HepG2 (cell line): Measurements from ENCODE around the gene GGA3. TPM values are rescaled to one million over a fixed set of nuclear protein-coding genes. Genes with fewer than 3 reads are reported as not detected.

Source experiments
- CHD4 ChIP-seq: fragments of 200-600 bp; sonication (generic); IDR thresholded peaks from 2 replicates; pipeline ENCODE4 v1.7.0; 2017; ENCODE audit warnings: mild to moderate bottlenecking, low read length, borderline replicate concordance
- DNMT3B ChIP-seq: conservative IDR thresholded peaks from 2 replicates; pipeline ENCODE4 v1.6.1; 2016; ENCODE audit warnings: missing biosample characterization, control low read depth
- ELF1 ChIP-seq: sonication (generic); formaldehyde crosslinking; IDR thresholded peaks from 2 replicates; pipeline ENCODE4 v1.4.0; 2020; ENCODE audit warnings: missing genetic modification reagents
- FOXO1 ChIP-seq: sonication (generic); formaldehyde crosslinking; IDR thresholded peaks from 2 replicates; pipeline ENCODE4 v1.4.0; 2020; ENCODE audit warnings: missing genetic modification reagents
- KDM2A ChIP-seq: sonication (generic); formaldehyde crosslinking; IDR thresholded peaks from 2 replicates; pipeline ENCODE4 v1.4.0; 2020; ENCODE audit warnings: low read depth, missing genetic modification reagents, borderline replicate concordance
- NONO ChIP-seq, 2 experiments: fragments of 450-650 bp in 1 of 2; sonication (generic) in 1 of 2; formaldehyde crosslinking in 1 of 2; IDR thresholded peaks in 1 of 2; conservative IDR thresholded peaks in 1 of 2; 2 replicates each; pipeline versions ENCODE4 v1.6.1 to v1.8.0; 2017 to 2022; ENCODE audit warnings: mild to moderate bottlenecking in 1 of 2, missing genetic modification reagents in 1 of 2, moderate library complexity in 1 of 2
- NRL ChIP-seq: sonication (generic); formaldehyde crosslinking; IDR thresholded peaks from 2 replicates; pipeline ENCODE4 v1.5.0; 2020; ENCODE audit warnings: missing genetic modification reagents, mild to moderate bottlenecking, moderate library complexity, borderline replicate concordance
- PHF20 ChIP-seq: sonication (generic); formaldehyde crosslinking; IDR thresholded peaks from 2 replicates; pipeline ENCODE4 v1.5.0; 2020; ENCODE audit warnings: mild to moderate bottlenecking, missing genetic modification reagents
- RFX1 ChIP-seq: fragments of 450-650 bp; IDR thresholded peaks from 2 replicates; pipeline ENCODE4 v1.6.1; 2017
- SAP130 ChIP-seq: IDR thresholded peaks from 2 replicates; pipeline ENCODE4 v1.6.1; 2016; ENCODE audit warnings: low read depth
- SP5 ChIP-seq: IDR thresholded peaks from 2 replicates; pipeline ENCODE4 v1.6.1; 2016; ENCODE audit warnings: low read depth, borderline replicate concordance
- TAF15 ChIP-seq: fragments of 200-400 bp; formaldehyde crosslinking; IDR thresholded peaks from one replicate; pipeline ENCODE4 v1.6.1; 2018; ENCODE audit warnings: mild to moderate bottlenecking, low read depth, low read length; ENCODE audit not compliant: poor library complexity, severe bottlenecking
- TCF7 ChIP-seq: sonication (generic); IDR thresholded peaks from 2 replicates; pipeline ENCODE4 v1.6.1; 2016; ENCODE audit warnings: antibody characterized with exemption, low read depth
- TOPORS ChIP-seq: sonication (generic); formaldehyde crosslinking; IDR thresholded peaks from 2 replicates; pipeline ENCODE4 v1.8.0; 2023; ENCODE audit warnings: mild to moderate bottlenecking, missing genetic modification reagents
- TRIM24 ChIP-seq: sonication (generic); formaldehyde crosslinking; IDR thresholded peaks from 2 replicates; pipeline ENCODE4 v1.8.0; 2022; ENCODE audit warnings: mild to moderate bottlenecking, missing genetic modification reagents
- ZFP36L1 ChIP-seq: sonication (generic); formaldehyde crosslinking; IDR thresholded peaks from 2 replicates; pipeline ENCODE4 v1.8.0; 2022; ENCODE audit warnings: mild to moderate bottlenecking, missing genetic modification reagents, moderate library complexity
- ZNF44 ChIP-seq: sonication (generic); formaldehyde crosslinking; IDR thresholded peaks from 2 replicates; pipeline ENCODE4 v1.5.1; 2020; ENCODE audit warnings: mild to moderate bottlenecking, missing genetic modification reagents
- ZNF484 ChIP-seq: sonication (generic); formaldehyde crosslinking; IDR thresholded peaks from 2 replicates; pipeline ENCODE4 v1.5.1; 2020; ENCODE audit warnings: mild to moderate bottlenecking, low read depth, missing genetic modification reagents, borderline replicate concordance
- ZNF749 ChIP-seq: sonication (generic); formaldehyde crosslinking; IDR thresholded peaks from 2 replicates; pipeline ENCODE4 v1.8.0; 2022; ENCODE audit warnings: mild to moderate bottlenecking, missing genetic modification reagents, moderate library complexity, borderline replicate concordance
- polyA plus RNA-seq, 8 experiments: library from polyadenylated mRNA; depleted of rRNA in 3 of 8; stranded (reverse) in 7 of 8; unstranded in 1 of 8; fragments of >200 nt; fragmentation: Illumina TruSeq in 4 of 8; extraction: Trizol in 4 of 8; gene quantifications; 2 replicates each; pipeline versions ENCODE4 v1.2.1 to v1.2.3, GENCODE V29; 2011 to 2016; ENCODE audit warnings: low read depth in 4 of 8, missing spikeins in 1 of 8, mixed read lengths in 1 of 8; ENCODE audit not compliant: insufficient read depth in 1 of 8
- total RNA-seq, 5 experiments: library from RNA; depleted of rRNA; stranded (reverse); fragments of >200 nt; fragmentation: Illumina TruSeq; extraction: Trizol; gene quantifications; 2 replicates each; pipeline ENCODE4 v1.2.3, GENCODE V29; 2016; ENCODE audit warnings: low read depth in 1 of 5
- TF ChIP-seq, protein P1 (sequence below): sonication (generic); formaldehyde crosslinking; IDR thresholded peaks from 2 replicates; pipeline ENCODE4 v1.4.0; 2020; ENCODE audit warnings: missing genetic modification reagents
- TF ChIP-seq, protein P2 (sequence below): sonication (generic); formaldehyde crosslinking; IDR thresholded peaks from 2 replicates; pipeline ENCODE4 v1.4.0; 2020; ENCODE audit warnings: low read depth, mild to moderate bottlenecking, missing genetic modification reagents
- TF ChIP-seq, protein P3 (sequence below): IDR thresholded peaks from 2 replicates; pipeline ENCODE4 v1.6.1; 2016; ENCODE audit warnings: missing biosample characterization, missing genetic modification reagents, low read depth
- TF ChIP-seq, protein P4 (sequence below): sonication (generic); formaldehyde crosslinking; IDR thresholded peaks from 2 replicates; pipeline ENCODE4 v1.8.0; 2022; ENCODE audit warnings: missing genetic modification reagents, mild to moderate bottlenecking, inconsistent platforms, borderline replicate concordance
- TF ChIP-seq, protein P5 (sequence below): IDR thresholded peaks from 2 replicates; pipeline ENCODE4 v1.6.1; 2016; ENCODE audit warnings: control low read depth

GGA3 gene
- total and polyA plus RNA-seq, 2 of the 13 experiments (the other 11 are each of a cell fraction or from before 2014, with no cell fraction given), result 28.4 to 43.7 TPM

DNA sequence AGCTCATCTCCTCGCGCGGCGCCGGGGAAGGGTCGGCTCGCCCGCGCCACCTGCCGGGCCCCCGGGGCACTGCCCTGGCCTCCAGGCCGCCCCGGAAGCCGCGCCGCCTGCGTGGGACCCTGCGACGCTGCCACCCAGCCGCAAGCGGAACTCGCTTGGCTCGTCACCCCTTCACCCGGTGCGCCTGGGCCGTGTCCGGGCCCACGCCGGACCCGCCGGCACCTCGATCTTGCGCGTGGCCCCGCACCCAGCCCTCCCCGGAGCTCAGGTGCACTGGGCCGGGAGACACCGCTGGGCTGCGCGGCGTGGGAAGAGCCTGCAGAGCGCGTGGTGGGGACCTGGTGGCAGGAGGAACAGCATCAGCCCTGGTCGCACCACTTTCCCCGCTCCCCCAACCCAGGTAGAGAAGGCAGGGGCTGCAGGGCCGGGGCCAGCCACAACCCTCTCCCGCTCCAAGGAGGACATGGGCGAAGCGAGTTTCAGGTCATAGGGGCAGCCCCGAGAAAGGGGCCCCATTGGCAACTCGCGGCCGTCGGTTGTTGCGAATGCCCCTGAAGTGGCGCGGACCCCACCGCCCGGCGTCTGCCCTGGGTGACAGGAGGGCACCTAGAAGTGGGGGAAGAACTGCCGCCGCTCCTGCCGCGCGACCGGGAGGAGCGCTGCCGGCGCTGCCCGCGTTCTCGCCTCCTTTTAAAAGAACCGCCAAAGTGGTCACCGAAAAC, 10.0 kb upstream of the GGA3 start (continued):
- TF ChIP-seq FOXO1 (CRISPR knock-in tag), result peak; percentile 17; the same call in 1 of the 2 replicates
- TF ChIP-seq TCF7, result no peak
- TF ChIP-seq, protein P1, sequence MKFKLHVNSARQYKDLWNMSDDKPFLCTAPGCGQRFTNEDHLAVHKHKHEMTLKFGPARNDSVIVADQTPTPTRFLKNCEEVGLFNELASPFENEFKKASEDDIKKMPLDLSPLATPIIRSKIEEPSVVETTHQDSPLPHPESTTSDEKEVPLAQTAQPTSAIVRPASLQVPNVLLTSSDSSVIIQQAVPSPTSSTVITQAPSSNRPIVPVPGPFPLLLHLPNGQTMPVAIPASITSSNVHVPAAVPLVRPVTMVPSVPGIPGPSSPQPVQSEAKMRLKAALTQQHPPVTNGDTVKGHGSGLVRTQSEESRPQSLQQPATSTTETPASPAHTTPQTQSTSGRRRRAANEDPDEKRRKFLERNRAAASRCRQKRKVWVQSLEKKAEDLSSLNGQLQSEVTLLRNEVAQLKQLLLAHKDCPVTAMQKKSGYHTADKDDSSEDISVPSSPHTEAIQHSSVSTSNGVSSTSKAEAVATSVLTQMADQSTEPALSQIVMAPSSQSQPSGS (CRISPR knock-in tag), result 0 out of 2 replicates have a peak, but pooled peaks have one; percentile 23
- TF ChIP-seq ELF1 (CRISPR knock-in tag), result no peak
- no peak for TF ChIP-seq TRIM24 (CRISPR knock-in tag)
- TF ChIP-seq TOPORS (CRISPR knock-in tag), result peak; percentile 93; the same call in 1 of the 2 replicates
- no peak; the same call in 1 of the 2 replicates for TF ChIP-seq ZNF749 (CRISPR knock-in tag)
- TF ChIP-seq SP5 (CRISPR knock-in tag), result no peak
- TF ChIP-seq PHF20 (CRISPR knock-in tag), result peak; percentile 82
- TF ChIP-seq NRL (CRISPR knock-in tag), result 0 out of 2 replicates have a peak, but pooled peaks have one; percentile 42
- TF ChIP-seq ZNF44 (CRISPR knock-in tag), result 0 out of 2 replicates have a peak, but pooled peaks have one; percentile 24
- TF ChIP-seq RFX1, result no peak
- TF ChIP-seq ZNF484 (CRISPR knock-in tag), result no peak
- TF ChIP-seq NONO (IDR thresholded peaks at IDR 0.05), result no peak
- peak; percentile 94 for TF ChIP-seq NONO (CRISPR knock-in tag; conservative IDR thresholded peaks at IDR 0.05)
- TF ChIP-seq CHD4, result no peak
- TF ChIP-seq, protein P2, sequence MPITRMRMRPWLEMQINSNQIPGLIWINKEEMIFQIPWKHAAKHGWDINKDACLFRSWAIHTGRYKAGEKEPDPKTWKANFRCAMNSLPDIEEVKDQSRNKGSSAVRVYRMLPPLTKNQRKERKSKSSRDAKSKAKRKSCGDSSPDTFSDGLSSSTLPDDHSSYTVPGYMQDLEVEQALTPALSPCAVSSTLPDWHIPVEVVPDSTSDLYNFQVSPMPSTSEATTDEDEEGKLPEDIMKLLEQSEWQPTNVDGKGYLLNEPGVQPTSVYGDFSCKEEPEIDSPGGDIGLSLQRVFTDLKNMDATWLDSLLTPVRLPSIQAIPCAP (CRISPR knock-in tag), result peak; percentile 68; the same call in 1 of the 2 replicates
- TF ChIP-seq, protein P3, sequence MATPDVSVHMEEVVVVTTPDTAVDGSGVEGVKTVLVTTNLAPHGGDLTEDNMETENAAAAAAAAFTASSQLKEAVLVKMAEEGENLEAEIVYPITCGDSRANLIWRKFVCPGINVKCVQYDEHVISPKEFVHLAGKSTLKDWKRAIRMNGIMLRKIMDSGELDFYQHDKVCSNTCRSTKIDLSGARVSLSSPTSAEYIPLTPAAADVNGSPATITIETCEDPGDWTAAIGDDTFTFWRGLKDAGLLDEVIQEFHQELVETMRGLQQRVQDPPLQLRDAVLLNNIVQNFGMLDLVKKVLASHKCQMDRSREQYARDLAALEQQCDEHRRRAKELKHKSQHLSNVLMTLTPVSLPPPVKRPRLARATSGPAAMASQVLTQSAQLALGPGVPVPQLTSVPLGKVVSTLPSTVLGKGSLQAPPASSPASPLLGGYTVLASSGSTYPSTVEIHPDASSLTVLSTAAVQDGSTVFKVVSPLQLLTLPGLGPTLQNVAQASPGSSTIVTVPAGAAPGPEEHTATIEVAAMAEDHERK (CRISPR knock-in tag), result no peak
- peak; percentile 67; the same call in 1 of the 2 replicates for TF ChIP-seq ZFP36L1
- peak; percentile 87 for TF ChIP-seq SAP130
- TF ChIP-seq, protein P4, sequence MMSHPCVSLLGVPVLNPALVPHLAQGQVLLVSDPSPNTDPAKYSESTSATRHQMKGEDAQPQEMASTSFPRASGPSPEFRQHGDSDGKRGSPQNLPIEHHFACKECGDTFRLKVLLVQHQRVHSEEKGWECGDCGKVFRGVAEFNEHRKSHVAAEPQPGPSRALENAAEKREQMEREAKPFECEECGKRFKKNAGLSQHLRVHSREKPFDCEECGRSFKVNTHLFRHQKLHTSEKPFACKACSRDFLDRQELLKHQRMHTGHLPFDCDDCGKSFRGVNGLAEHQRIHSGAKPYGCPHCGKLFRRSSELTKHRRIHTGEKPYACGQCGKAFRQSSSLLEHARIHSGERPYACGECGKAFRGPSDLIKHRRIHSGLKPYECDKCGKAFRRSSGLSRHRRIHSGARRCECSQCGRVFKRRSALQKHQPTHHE, result peak; percentile 87
- TF ChIP-seq, protein P5, sequence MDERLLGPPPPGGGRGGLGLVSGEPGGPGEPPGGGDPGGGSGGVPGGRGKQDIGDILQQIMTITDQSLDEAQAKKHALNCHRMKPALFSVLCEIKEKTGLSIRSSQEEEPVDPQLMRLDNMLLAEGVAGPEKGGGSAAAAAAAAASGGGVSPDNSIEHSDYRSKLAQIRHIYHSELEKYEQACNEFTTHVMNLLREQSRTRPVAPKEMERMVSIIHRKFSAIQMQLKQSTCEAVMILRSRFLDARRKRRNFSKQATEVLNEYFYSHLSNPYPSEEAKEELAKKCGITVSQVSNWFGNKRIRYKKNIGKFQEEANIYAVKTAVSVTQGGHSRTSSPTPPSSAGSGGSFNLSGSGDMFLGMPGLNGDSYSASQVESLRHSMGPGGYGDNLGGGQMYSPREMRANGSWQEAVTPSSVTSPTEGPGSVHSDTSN (CRISPR knock-in tag), result no peak
- peak; percentile 94 for TF ChIP-seq KDM2A (CRISPR knock-in tag)
- no peak for TF ChIP-seq DNMT3B (CRISPR knock-in tag)
- TF ChIP-seq TAF15, result no peak
